HUES48 (cell line): ENCODE data around the gene TMCO5A.

Source experiments
- H3K27ac ChIP-seq: one replicate; pipeline ENCODE4 v1.7.0; 2013; ENCODE audit warnings: low read depth, low read length, inconsistent platforms
- H3K27me3 ChIP-seq: 2 replicates; pipeline ENCODE4 v1.6.1; 2013; ENCODE audit warnings: mild to moderate bottlenecking, low read length; ENCODE audit not compliant: control insufficient read depth, insufficient read depth
- H3K36me3 ChIP-seq: 2 replicates; pipeline ENCODE4 v1.6.1; 2013; ENCODE audit warnings: low read length; ENCODE audit not compliant: control insufficient read depth, insufficient read depth
- H3K4me1 ChIP-seq: 2 replicates; pipeline ENCODE4 v1.6.1; 2013; ENCODE audit warnings: mild to moderate bottlenecking, low read length; ENCODE audit not compliant: control insufficient read depth, insufficient read depth
- H3K4me3 ChIP-seq: 2 replicates; pipeline ENCODE4 v1.5.1; 2013; ENCODE audit warnings: mild to moderate bottlenecking, low read depth, low read length
- H3K9ac ChIP-seq: 2 replicates; pipeline ENCODE4 v1.6.1; 2013; ENCODE audit warnings: mild to moderate bottlenecking, low read depth, low read length, moderate library complexity
- H3K9me3 ChIP-seq: 2 replicates; pipeline ENCODE4 v1.6.1; 2013; ENCODE audit warnings: low read length; ENCODE audit not compliant: control insufficient read depth, insufficient read depth

Gene TMCO5A

DNA sequence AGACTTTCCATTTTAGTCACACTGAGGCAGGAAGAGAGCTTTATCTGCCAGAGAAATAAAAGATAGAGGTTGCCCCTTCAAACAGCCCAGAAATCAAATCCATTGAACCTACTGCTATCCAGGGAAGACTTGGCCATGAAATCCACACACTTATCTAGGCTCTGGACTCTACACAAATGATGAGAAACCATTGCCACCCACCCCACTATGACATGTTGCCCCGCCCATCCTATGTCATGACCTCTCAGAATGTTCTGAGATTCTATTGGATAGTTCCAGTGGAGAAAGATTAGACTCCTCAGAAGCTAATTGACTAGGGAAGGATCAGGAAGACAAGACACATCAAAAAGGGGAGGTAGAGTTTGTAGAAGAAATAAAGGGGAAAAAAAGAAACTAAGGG lies at the start of gene TMCO5A:
Gene TMCO5A, plus strand, starts transcription at position 301 of the 400 bp plus-strand sequence. CDS start 1,684 bp downstream, outside the sequence.
- no peak within 1 kb of the TSS for H3K27ac ChIP-seq
- H3K4me1 ChIP-seq: no peaks in the 10 kb centered on the region
- H3K27me3 ChIP-seq: no peaks in the 10 kb centered on the region
- no peak within 1 kb of the TSS for H3K9ac ChIP-seq
- H3K36me3 ChIP-seq: no peaks in the 10 kb centered on the region
- no peak within 1 kb of the TSS for H3K4me3 ChIP-seq
- H3K9me3 ChIP-seq: no peaks in the 10 kb centered on the region

DNA sequence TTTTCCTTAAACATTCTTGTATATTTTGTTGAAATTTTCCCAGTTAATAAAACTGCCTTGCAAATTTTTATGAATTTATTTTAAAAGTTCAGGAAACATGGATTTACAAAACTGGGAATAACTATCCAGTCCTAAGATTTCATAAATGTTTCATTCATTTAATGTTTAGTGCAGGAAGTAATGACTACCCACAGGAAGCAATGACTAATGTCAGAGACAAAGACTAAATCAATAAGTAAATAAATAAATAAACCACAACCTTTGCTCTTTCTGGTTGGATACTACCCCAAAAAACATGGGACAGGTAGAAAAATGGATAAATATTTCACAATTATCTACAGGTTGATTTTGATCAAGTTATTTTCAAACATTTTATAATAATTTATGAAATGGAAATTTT lies 48.8 kb upstream of the TMCO5A start:
- Histone ChIP-seq H3K4me3 (no peak overlapping the region), H3K27me3 (no peaks in the 10 kb centered on the region), H3K36me3 (no peaks in the 10 kb centered on the region), H3K9me3 (no peaks in the 10 kb centered on the region), H3K4me1 (no peaks in the 10 kb centered on the region), H3K9ac (no peak overlapping the region), H3K27ac (no peak overlapping the region)

DNA sequence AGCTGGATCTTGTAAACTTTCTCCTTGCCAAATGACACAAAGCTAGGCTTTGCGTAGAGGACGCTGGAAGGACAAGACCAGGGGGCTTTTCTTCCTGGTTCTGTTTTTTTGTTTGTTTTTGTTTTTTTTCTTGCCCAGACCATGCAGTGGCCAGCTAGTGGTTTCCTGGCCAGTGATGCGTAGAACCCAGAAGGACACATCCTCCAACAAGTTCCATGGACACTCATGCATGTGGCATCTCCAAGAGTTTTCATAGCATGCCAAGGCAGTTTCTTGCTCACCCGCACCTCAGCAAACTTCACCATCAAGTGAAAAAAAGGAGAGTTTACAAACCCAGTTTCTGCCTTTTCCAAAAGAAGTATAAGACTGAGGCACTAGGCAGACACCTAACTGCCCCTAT lies 46.1 kb upstream of the TMCO5A start:
- Histone ChIP-seq H3K9me3 (no peaks in the 10 kb centered on the region), H3K4me3 (no peak overlapping the region), H3K36me3 (no peaks in the 10 kb centered on the region), H3K27me3 (no peaks in the 10 kb centered on the region), H3K4me1 (no peaks in the 10 kb centered on the region), H3K9ac (no peak overlapping the region), H3K27ac (no peak overlapping the region)

DNA sequence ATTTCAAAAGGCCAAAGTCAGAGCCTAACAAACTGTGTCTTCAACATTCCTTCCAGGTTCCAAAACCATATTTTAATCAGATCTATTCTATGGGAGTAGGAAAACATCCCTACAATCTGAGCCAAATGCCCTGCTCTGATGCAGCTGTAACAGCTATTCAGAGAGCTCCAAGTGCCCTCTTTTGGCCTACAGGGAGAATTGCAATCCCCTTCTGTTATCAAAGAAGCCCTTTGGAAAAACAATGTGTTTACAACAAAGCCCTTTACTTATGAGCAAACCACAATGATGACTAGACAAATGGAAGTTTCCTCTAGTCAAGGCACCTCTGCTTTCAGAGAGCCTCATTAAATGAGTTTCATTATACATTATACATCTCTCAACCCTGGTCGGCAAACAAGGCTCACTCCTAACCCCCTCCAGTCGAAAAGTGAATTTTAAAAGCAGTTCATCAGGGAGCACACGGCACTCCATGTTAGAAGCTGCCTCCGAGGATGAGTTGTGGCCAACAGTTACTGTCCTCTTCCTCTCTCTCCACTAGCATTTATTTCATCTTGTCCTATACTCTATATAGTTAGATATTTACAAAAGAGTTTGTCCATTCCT lies 42.6 kb upstream of the TMCO5A start:
- no peak overlapping the region for H3K9ac ChIP-seq
- no peaks in the 10 kb centered on the region for H3K36me3 ChIP-seq
- H3K9me3 ChIP-seq: no peaks in the 10 kb centered on the region
- no peaks in the 10 kb centered on the region for H3K27me3 ChIP-seq
- H3K4me1 ChIP-seq: no peaks in the 10 kb centered on the region
- H3K27ac ChIP-seq: no peak overlapping the region
- no peak overlapping the region for H3K4me3 ChIP-seq

DNA sequence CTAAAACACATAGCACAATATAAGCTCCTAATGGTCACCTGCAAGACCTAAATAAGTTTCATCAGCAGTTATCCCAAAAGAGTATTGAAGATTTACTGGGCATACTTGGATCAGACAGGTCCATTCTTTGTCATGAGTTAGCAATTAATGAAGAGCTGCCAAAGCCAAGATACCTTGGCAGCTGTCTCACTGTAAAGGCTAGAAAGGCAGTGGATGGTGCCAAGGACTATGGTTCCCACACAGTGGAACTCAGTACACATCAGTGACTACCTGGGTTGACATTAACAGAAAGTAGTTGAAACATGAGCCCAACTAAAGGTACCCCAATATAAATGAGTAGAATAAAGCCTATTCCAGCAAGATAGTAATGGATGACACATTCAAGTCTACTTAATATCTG lies 41.1 kb upstream of the TMCO5A start:
- no peaks in the 10 kb centered on the region for H3K4me1 ChIP-seq
- no peaks in the 10 kb centered on the region for H3K36me3 ChIP-seq
- H3K4me3 ChIP-seq: no peak overlapping the region
- no peak overlapping the region for H3K27ac ChIP-seq
- no peak overlapping the region for H3K9ac ChIP-seq
- no peaks in the 10 kb centered on the region for H3K27me3 ChIP-seq
- no peaks in the 10 kb centered on the region for H3K9me3 ChIP-seq

DNA sequence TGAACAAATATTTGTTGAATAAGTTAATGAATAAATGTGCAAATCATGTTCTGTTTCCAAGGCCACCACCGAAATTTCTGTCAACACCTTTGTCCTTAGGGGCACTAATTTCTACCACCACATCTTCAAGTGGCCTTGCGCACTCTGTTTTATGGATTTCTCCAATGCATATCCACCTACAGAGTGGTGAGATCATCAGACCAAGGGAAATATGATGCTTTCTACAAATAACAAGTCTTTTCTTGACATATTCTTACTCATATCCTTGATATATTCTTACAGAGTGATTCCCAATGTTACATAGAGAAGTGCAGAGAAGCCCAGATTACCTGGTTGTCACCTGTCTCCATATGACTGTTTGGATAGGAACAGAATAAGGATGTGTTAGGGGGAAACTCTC lies 36.1 kb upstream of the TMCO5A start:
- Histone ChIP-seq H3K4me3 (no peak overlapping the region), H3K4me1 (no peaks in the 10 kb centered on the region), H3K27ac (no peak overlapping the region), H3K27me3 (no peaks in the 10 kb centered on the region), H3K9me3 (no peaks in the 10 kb centered on the region), H3K9ac (no peak overlapping the region), H3K36me3 (no peaks in the 10 kb centered on the region)

DNA sequence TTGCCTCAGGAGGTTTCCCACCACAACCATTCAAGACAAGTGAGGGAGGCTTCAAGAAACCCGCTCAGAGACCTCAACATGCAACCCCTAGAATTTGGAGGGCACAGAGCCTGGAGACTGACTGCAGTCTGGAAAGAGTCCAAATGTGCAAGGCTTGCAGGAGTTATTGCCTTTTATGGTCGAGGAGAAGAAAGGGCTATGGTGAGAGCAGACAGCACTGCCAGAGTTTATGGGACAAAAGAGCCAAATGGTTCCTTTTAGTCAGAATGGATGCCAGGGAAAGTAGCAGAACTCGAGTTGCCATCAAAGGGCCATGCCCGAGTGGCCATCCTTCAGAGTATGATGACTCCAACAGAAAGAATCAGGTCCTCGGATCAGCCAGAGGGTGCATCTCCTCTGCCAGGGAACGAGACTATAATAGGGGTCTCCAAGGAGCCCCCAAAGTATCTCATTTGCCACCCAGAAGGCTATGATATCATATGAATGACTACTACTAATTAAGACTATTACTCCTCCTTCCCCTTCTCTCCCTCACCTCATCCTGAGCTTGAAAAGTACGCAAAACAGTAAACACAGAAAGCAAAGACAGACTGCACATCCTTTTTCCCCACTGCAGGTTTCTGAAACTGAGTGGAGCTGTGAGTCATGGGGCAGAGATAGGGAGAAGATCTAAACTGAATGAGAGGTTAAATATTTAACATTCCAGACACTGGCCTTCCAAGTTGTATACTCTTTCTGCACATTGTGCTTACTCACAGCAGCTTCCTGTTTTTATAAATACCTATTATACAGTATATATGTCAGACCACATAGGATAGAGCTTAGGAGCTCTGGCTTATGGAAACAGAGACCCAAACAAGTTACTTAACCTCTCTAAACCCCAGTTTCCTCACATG lies 33.9 kb upstream of the TMCO5A start:
- no peak overlapping the region for H3K9ac ChIP-seq
- H3K4me3 ChIP-seq: no peak overlapping the region
- H3K9me3 ChIP-seq: no peaks in the 10 kb centered on the region
- no peaks in the 10 kb centered on the region for H3K27me3 ChIP-seq
- no peaks in the 10 kb centered on the region for H3K4me1 ChIP-seq
- no peak overlapping the region for H3K27ac ChIP-seq
- no peaks in the 10 kb centered on the region for H3K36me3 ChIP-seq

DNA sequence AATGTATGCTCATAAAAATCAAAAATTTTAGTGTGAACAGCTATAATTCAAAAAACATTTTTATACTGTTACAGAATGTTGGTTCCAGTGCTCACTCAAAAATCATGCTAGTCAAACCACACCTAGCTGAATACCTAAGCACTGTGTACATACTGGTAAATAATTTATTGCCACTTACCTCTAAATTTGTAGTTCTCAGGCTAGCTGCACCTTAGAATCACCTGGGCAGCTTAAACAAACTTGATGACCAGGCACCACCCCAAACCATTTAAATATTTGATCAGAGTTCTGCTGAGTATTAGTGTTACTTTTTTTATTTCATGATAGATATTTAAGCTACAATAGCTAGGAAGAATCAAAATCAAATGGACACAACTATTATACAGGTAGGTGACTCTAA lies 32.3 kb upstream of the TMCO5A start:
- Histone ChIP-seq H3K9me3 (no peaks in the 10 kb centered on the region), H3K36me3 (no peaks in the 10 kb centered on the region), H3K4me3 (no peak overlapping the region), H3K27me3 (no peaks in the 10 kb centered on the region), H3K4me1 (no peaks in the 10 kb centered on the region), H3K9ac (no peak overlapping the region), H3K27ac (no peak overlapping the region)

DNA sequence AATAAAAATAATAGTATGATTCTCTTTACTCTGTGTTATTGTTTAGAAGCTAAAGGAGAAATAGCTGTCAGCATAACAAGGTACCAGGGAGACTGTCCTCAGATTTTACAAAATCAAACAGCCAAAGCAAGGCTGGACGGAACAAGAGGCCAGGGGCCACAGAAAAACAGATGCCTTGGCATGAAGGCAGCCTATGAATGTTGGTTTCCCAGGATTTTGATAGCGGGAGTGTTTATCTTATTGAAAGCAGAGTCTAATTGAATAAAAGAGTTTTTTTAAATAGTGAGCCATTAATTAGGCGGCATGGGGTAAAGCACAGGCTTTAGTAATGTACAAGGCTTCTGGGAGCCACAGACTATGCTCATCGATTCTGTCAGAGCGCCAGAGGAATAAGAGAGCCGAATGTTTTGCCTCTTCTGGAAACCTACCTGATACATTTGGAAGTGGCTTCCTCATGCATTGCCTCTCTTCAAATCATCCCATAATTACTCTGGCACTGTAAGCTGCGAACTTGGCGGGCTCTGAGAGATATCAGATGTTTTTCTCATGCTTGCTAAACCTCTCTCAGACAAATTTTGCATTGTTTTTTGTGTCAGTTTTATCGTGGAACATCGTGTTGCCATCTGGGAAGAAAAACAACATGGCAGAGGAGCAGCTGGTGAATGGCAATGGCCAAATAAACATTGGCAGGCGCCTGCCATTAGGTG lies 30.4 kb upstream of the TMCO5A start:
- Histone ChIP-seq H3K4me1 (no peaks in the 10 kb centered on the region), H3K27ac (no peak overlapping the region), H3K9ac (no peak overlapping the region), H3K27me3 (no peaks in the 10 kb centered on the region), H3K4me3 (no peak overlapping the region), H3K9me3 (no peaks in the 10 kb centered on the region), H3K36me3 (no peaks in the 10 kb centered on the region)

DNA sequence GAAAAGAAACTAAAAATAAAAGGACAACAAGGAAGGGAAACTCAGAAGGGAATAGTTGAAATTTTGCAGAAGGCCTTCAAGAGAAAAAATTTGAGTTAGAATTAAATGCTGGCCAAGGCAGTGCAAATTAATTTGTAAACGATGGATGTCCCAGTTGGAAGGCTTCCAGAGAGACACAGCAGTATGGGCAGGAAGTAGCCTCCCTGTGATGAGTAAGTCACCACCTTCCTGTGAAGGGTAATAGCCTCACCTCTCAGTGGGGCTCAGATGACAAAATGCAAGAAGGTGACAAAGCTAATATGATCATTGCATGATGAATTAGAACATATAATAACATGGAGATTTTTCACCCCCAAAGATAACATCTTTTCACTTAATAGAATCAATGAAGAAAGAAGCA lies 27.3 kb upstream of the TMCO5A start:
- Histone ChIP-seq H3K4me3 (no peak overlapping the region), H3K27ac (no peak overlapping the region), H3K27me3 (no peaks in the 10 kb centered on the region)

More for the DNA sequence above, 27.3 kb upstream of the TMCO5A start:
- Histone ChIP-seq H3K4me1 (peaks cover 6% of the 10 kb centered on the region; the same call in 1 of the 2 replicates), H3K9ac (no peak overlapping the region), H3K9me3 (no peaks in the 10 kb centered on the region), H3K36me3 (no peaks in the 10 kb centered on the region)
